Loucy (cell line): ENCODE results near the gene SRD5A2.

ENCODE experiments used
- H2AFZ ChIP-seq: fragments of 200-600 bp; sonication (generic); 2 replicates; pipeline ENCODE4 v1.6.0; 2016; ENCODE audit warnings: antibody characterized with exemption, mild to moderate bottlenecking, low read length, moderate library complexity
- H3F3A ChIP-seq: fragments of 200-600 bp; 2 replicates; pipeline ENCODE4 v1.6.0; 2016; ENCODE audit warnings: antibody characterized with exemption, low read depth, mild to moderate bottlenecking
- H3K27me3 ChIP-seq: fragments of 200-600 bp; sonication (generic); 2 replicates; pipeline ENCODE4 v1.6.1; 2014; ENCODE audit warnings: low read length, mild to moderate bottlenecking; ENCODE audit not compliant: insufficient read depth, poor library complexity, severe bottlenecking
- H3K36me3 ChIP-seq: fragments of 200-600 bp; sonication (generic); 2 replicates; pipeline ENCODE4 v1.6.1; 2016; ENCODE audit warnings: low read length; ENCODE audit not compliant: insufficient read depth
- H3K4me1 ChIP-seq: fragments of 200-600 bp; sonication (generic); 2 replicates; pipeline ENCODE4 v1.5.1; 2014; ENCODE audit warnings: low read length, mild to moderate bottlenecking; ENCODE audit not compliant: insufficient read depth, poor library complexity, severe bottlenecking
- H3K4me2 ChIP-seq: fragments of 200-600 bp; sonication (generic); 2 replicates; pipeline ENCODE4 v1.6.0; 2014; ENCODE audit warnings: antibody characterized with exemption, low read length, low read depth, mild to moderate bottlenecking; ENCODE audit not compliant: poor library complexity, severe bottlenecking
- H3K4me3 ChIP-seq: fragments of 200-600 bp; sonication (generic); 2 replicates; pipeline ENCODE4 v1.5.1; 2014; ENCODE audit warnings: low read length, mild to moderate bottlenecking, mixed read lengths; ENCODE audit not compliant: poor library complexity, severe bottlenecking
- H3K79me2 ChIP-seq: fragments of 200-600 bp; sonication (generic); 2 replicates; pipeline ENCODE4 v1.6.1; 2014; ENCODE audit warnings: low read length; ENCODE audit not compliant: insufficient read depth
- H3K9ac ChIP-seq: fragments of 200-600 bp; sonication (generic); 2 replicates; pipeline ENCODE4 v1.6.0; 2014; ENCODE audit warnings: mild to moderate bottlenecking, low read depth, low read length, moderate library complexity; ENCODE audit not compliant: poor library complexity, severe bottlenecking
- H3K9me2 ChIP-seq: fragments of 200-600 bp; sonication (generic); replicated peaks from 2 replicates; pipeline ENCODE4 v1.6.1; 2016; ENCODE audit warnings: low read depth, low read length, mixed read lengths
- H3K9me3 ChIP-seq: fragments of 200-600 bp; sonication (generic); 2 replicates; pipeline ENCODE4 v1.6.1; 2014; ENCODE audit warnings: mild to moderate bottlenecking, antibody characterized with exemption, low read length, low read depth; ENCODE audit not compliant: insufficient read depth
- H4K20me1 ChIP-seq: fragments of 200-600 bp; sonication (generic); 2 replicates; pipeline ENCODE4 v1.6.0; 2014; ENCODE audit warnings: antibody characterized with exemption, low read length, mild to moderate bottlenecking; ENCODE audit not compliant: insufficient read depth, poor library complexity, severe bottlenecking
- CTCF ChIP-seq: fragments of 200-600 bp; sonication (generic); conservative IDR thresholded peaks from 2 replicates; pipeline ENCODE4 v1.5.1; 2014; ENCODE audit warnings: mild to moderate bottlenecking, antibody characterized with exemption, low read length
- EZH2phosphoT487 ChIP-seq: fragments of 200-600 bp; IDR thresholded peaks from 2 replicates; pipeline ENCODE4 v1.6.1; 2018; ENCODE audit warnings: antibody characterized with exemption, mild to moderate bottlenecking, moderate library complexity, borderline replicate concordance

The SRD5A2 gene

DNA sequence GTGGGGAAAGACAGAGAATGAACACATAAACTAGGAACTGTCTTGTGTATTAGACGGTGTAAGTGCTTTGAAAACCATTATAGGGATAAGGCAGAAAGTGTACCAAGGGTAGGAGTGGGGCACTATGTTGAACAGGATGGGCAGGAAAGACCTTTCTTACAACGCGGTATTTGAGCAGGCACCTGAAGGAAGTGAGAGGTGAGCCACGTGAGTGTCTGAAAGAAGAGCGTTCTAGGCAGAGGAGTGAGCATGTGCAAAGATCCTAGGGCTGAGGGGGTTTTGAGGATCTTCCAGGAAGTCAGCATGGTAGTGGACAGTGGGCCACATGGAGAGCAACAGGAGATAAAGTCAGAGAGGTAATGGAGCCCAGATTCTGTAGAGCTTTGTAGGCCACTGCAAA lies 65.2 kb downstream of the SRD5A2 start:
- H4K20me1 ChIP-seq = no peaks in the 10 kb centered on the region
- TF ChIP-seq EZH2phosphoT487 (no peak), CTCF (no peak)
- no peak overlapping the region for H3K9ac ChIP-seq
- H3K9me2 ChIP-seq = no peaks in the 10 kb centered on the region
- H3K4me2 ChIP-seq = no peak overlapping the region
- no peaks in the 10 kb centered on the region for H3K9me3 ChIP-seq
- no peaks in the 10 kb centered on the region for H3F3A ChIP-seq
- H3K4me3 ChIP-seq = no peak overlapping the region
- H3K79me2 ChIP-seq = no peaks in the 10 kb centered on the region
- H3K36me3 ChIP-seq = no peaks in the 10 kb centered on the region
- H3K27me3 ChIP-seq = no peaks in the 10 kb centered on the region
- H2AFZ ChIP-seq = no peak overlapping the region
- no peaks in the 10 kb centered on the region for H3K4me1 ChIP-seq

- Histone ChIP-seq H3K9me3 (no peaks in the 10 kb centered on the region), H3K9me2 (no peaks in the 10 kb centered on the region), H3K9ac (no peak overlapping the region), H3K27me3 (no peaks in the 10 kb centered on the region), H3K4me2 (no peak overlapping the region), H4K20me1 (no peaks in the 10 kb centered on the region), H2AFZ (no peak overlapping the region), H3K4me3 (no peak overlapping the region), H3K4me1 (no peaks in the 10 kb centered on the region), H3K36me3 (no peaks in the 10 kb centered on the region), H3F3A (no peaks in the 10 kb centered on the region), H3K79me2 (no peaks in the 10 kb centered on the region)
- TF ChIP-seq EZH2phosphoT487 = no peak
- TF ChIP-seq CTCF = no peak
Measured at GRCh38 chr2:31513553-31513952, 67.2 kb downstream of the SRD5A2 start.

DNA sequence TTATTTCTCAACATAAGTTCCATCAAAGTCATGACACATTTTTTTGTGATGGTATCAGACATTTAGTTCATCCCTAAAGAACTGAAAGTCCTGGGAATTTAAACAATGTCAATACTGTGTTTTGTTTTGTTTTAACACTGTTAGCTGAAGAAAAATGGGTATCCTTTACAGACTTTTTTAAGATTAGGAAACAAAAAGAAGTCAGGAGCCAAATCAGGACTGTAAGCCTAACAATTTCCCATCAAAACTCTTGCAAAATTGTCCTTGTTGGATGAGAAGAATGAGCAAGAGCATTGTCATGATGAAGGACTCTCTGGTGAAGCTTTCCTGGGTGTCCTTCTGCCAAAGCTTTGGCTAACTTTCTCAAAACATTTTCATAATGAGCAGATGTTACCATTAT lies 69.4 kb downstream of the SRD5A2 start:
- no peak overlapping the region for H3K9ac ChIP-seq
- no peak overlapping the region for H3K4me3 ChIP-seq
- no peak for TF ChIP-seq EZH2phosphoT487
- TF ChIP-seq CTCF = no peak
- no peak overlapping the region for H2AFZ ChIP-seq
- no peaks in the 10 kb centered on the region for H3K79me2 ChIP-seq
- no peak overlapping the region for H3K4me2 ChIP-seq
- H3F3A ChIP-seq = no peaks in the 10 kb centered on the region
- no peaks in the 10 kb centered on the region for H3K27me3 ChIP-seq
- H3K9me3 ChIP-seq = no peaks in the 10 kb centered on the region
- H3K36me3 ChIP-seq = no peaks in the 10 kb centered on the region
- H3K9me2 ChIP-seq = no peaks in the 10 kb centered on the region
- H4K20me1 ChIP-seq = no peaks in the 10 kb centered on the region
- H3K4me1 ChIP-seq = no peaks in the 10 kb centered on the region
